BE2C (cell line): Measurements from ENCODE around the gene KTN1.

ENCODE experiments used
- DNase-seq: peaks from one replicate; pipeline ENCODE4 v3.0.0-alpha.2; 2020
- H3K27me3 ChIP-seq: fragments of 250-450 bp; sonication (Bioruptor Pico); 2 replicates; pipeline ENCODE4 v1.5.1; 2020; ENCODE audit warnings: mild to moderate bottlenecking
- H3K36me3 ChIP-seq: fragments of 250-450 bp; sonication (Bioruptor Pico); 2 replicates; pipeline ENCODE4 v1.5.1; 2020; ENCODE audit warnings: mild to moderate bottlenecking
- H3K4me1 ChIP-seq: fragments of 250-450 bp; sonication (Bioruptor Pico); 2 replicates; pipeline ENCODE4 v1.5.1; 2020
- H3K4me3 ChIP-seq: 2 replicates; pipeline ENCODE4 v1.5.1; 2011; ENCODE audit warnings: low read depth, low read length
- H3K9me3 ChIP-seq: fragments of 250-450 bp; sonication (Bioruptor Pico); 2 replicates; pipeline ENCODE4 v1.5.1; 2020
- CTCF ChIP-seq: IDR thresholded peaks from 2 replicates; pipeline ENCODE4 v1.5.1; 2012; ENCODE audit warnings: mild to moderate bottlenecking, low read depth, low read length

KTN1 gene

GRCh38 chr14:55607386-55607785 lies 27.4 kb downstream of the KTN1 start:
- no peaks in the 10 kb centered on the region for H3K9me3 ChIP-seq
- no peaks in the 10 kb centered on the region for H3K36me3 ChIP-seq
- H3K4me3 ChIP-seq = no peak overlapping the region
- no peak for TF ChIP-seq CTCF
- no peaks in the 10 kb centered on the region for H3K4me1 ChIP-seq
- no peaks in the 10 kb centered on the region for H3K27me3 ChIP-seq
- DNase-seq = no peak

GRCh38 chr14:55609681-55610080 lies 29.7 kb downstream of the KTN1 start:
- DNase-seq = no peak
- Histone ChIP-seq H3K27me3 (no peaks in the 10 kb centered on the region), H3K4me3 (no peak overlapping the region), H3K36me3 (no peaks in the 10 kb centered on the region; the same call in 1 of the 2 replicates), H3K4me1 (no peaks in the 10 kb centered on the region), H3K9me3 (no peaks in the 10 kb centered on the region)
- no peak for TF ChIP-seq CTCF

GRCh38 chr14:55610713-55611370 lies 30.8 kb downstream of the KTN1 start:
- TF ChIP-seq CTCF = no peak
- Histone ChIP-seq H3K9me3 (no peaks in the 10 kb centered on the region), H3K36me3 (peaks cover under 1% of the 10 kb centered on the region; the same call in 1 of the 2 replicates), H3K27me3 (no peaks in the 10 kb centered on the region), H3K4me3 (no peak overlapping the region), H3K4me1 (no peaks in the 10 kb centered on the region)
- no peak for DNase-seq

- peaks cover 10% of the 10 kb centered on the region for H3K36me3 ChIP-seq
- DNase-seq = no peak
- TF ChIP-seq CTCF = no peak
Observed at GRCh38 chr14:55611859-55612258, 31.9 kb downstream of the KTN1 start.

GRCh38 chr14:55614304-55614703 lies 34.3 kb downstream of the KTN1 start:
- TF ChIP-seq CTCF = no peak
- H3K4me1 ChIP-seq = no peaks in the 10 kb centered on the region
- no peak for DNase-seq
- H3K27me3 ChIP-seq = no peaks in the 10 kb centered on the region
- no peaks in the 10 kb centered on the region for H3K9me3 ChIP-seq
- H3K36me3 ChIP-seq = peaks cover 32% of the 10 kb centered on the region
- H3K4me3 ChIP-seq = no peak overlapping the region

More at GRCh38 chr14:55611859-55612258, 31.9 kb downstream of the KTN1 start:
- Histone ChIP-seq H3K27me3 (no peaks in the 10 kb centered on the region), H3K4me1 (no peaks in the 10 kb centered on the region), H3K4me3 (no peak overlapping the region), H3K9me3 (no peaks in the 10 kb centered on the region)

GRCh38 chr14:55620277-55620676 lies 40.3 kb downstream of the KTN1 start:
- no peaks in the 10 kb centered on the region for H3K4me1 ChIP-seq
- H3K36me3 ChIP-seq = peaks cover 78% of the 10 kb centered on the region
- H3K4me3 ChIP-seq = no peak overlapping the region
- H3K9me3 ChIP-seq = no peaks in the 10 kb centered on the region
- H3K27me3 ChIP-seq = no peaks in the 10 kb centered on the region
- no peak for TF ChIP-seq CTCF
- no peak for DNase-seq
